Esophagus squamous epithelium (tissue), 5 donors: ENCODE data around the gene CRYBG2. TPM values are rescaled to one million over a fixed set of nuclear protein-coding genes. Genes with fewer than 3 reads are reported as not detected.
"Not testable (repeated sequence)": the region's sequence is repeated elsewhere in the genome, so short reads cannot be mapped to it uniquely, and the experiment has no call there.

ENCODE experiments used
- DNase-seq: peaks from one replicate; lab custom pipeline; 2025; lab: John Stamatoyannopoulos, UW
- H3K27ac ChIP-seq, 4 donors: fragments of 200-600 bp; sonication (generic); one replicate each; pipeline ENCODE4 v1.5.1; 2016 to 2019; ENCODE audit warnings: mild to moderate bottlenecking in 1 of 4
- H3K27me3 ChIP-seq, 4 donors: fragments of 200-600 bp; sonication (generic); 1 replicate in 3 of 4; 2 replicates in 1 of 4; pipeline versions ENCODE4 v1.5.1 to v1.6.0; 2017 to 2021; ENCODE audit warnings: antibody characterized with exemption in 1 of 4
- H3K36me3 ChIP-seq, 3 donors: fragments of 200-600 bp; sonication (generic); one replicate each; pipeline ENCODE4 v1.5.1; 2016 to 2019
- H3K4me1 ChIP-seq, 3 donors: fragments of 200-600 bp; sonication (generic); one replicate each; pipeline ENCODE4 v1.5.1; 2017 to 2019
- H3K4me3 ChIP-seq, 4 donors: fragments of 200-600 bp; sonication (generic); 1 replicate in 3 of 4; 2 replicates in 1 of 4; pipeline ENCODE4 v1.5.1; 2016 to 2019; ENCODE audit warnings: mild to moderate bottlenecking in 2 of 4, moderate library complexity in 1 of 4
- H3K9me3 ChIP-seq, 3 donors: fragments of 200-600 bp; sonication (generic); one replicate each; pipeline ENCODE4 v1.5.1; 2016 to 2019
- CTCF ChIP-seq, 6 experiments: fragments of 450-650 bp in 4 of 6; fragments of 200-600 bp in 2 of 6; sonication (generic) in 2 of 6; IDR thresholded peaks; one replicate each; pipeline ENCODE4 v1.5.1; 2016 to 2019; ENCODE audit warnings: antibody characterized with exemption in 6 of 6, mild to moderate bottlenecking in 4 of 6, moderate library complexity in 4 of 6
- POLR2A ChIP-seq, 4 donors: fragments of 450-650 bp; IDR thresholded peaks; one replicate each; pipeline ENCODE4 v1.6.1; 2017; ENCODE audit warnings: antibody characterized with exemption in 4 of 4, mild to moderate bottlenecking in 4 of 4, moderate library complexity in 3 of 4
- WGBS, 2 donors: methylation state at CpG; one replicate each; pipeline ENCODE4 v1.1.5; 2018; 5-methylcytosine and 5-hydroxymethylcytosine counted together
- intact Hi-C: fragments of 100-400 bp; cut with DNase I; formaldehyde crosslinking; loops from one replicate; pipeline ENCODE4 v1.15.0; 2022
- total RNA-seq, 4 donors: library from RNA; depleted of rRNA; stranded (reverse); fragments of >200 nt; gene quantifications; one replicate each; pipeline ENCODE4 v1.1.0, GENCODE V29; 2016
- donor health status: DM: yes; HTN: yes; CAD: no.

CRYBG2 gene
- total RNA-seq, 4 donors from 2014 or later: 35.8 to 305 (median 122) TPM

GRCh38 chr1:26297791-26298124 lies 56.2 kb downstream of the CRYBG2 start:
- no peak for DNase-seq
- peaks cover 0 to 12% (median 0%) of the 10 kb centered on the region in 3 donors for H3K4me1 ChIP-seq
- H3K4me3 ChIP-seq: no peak overlapping the region
- intact Hi-C loops: no loop called here
- H3K9me3 ChIP-seq: no peaks in the 10 kb centered on the region
- H3K27me3 ChIP-seq: no peaks in the 10 kb centered on the region
- no peak overlapping the region for H3K27ac ChIP-seq
- H3K36me3 ChIP-seq: peaks cover 0 to 17% (median 0%) of the 10 kb centered on the region in 3 donors
- TF ChIP-seq POLR2A (IDR thresholded peaks at IDR 0.05): no peak
- TF ChIP-seq CTCF (IDR thresholded peaks at IDR 0.05): no peak
- WGBS, 2 donors: 64 to 86% methylated on average over 2 of the region's 6 CpGs

- TF ChIP-seq POLR2A (IDR thresholded peaks at IDR 0.05) (no peak), CTCF (IDR thresholded peaks at IDR 0.05) (no peak)
- H3K36me3 ChIP-seq: peaks cover 0 to 17% (median 0%) of the 10 kb centered on the region in 3 donors
- no peak overlapping the region for H3K27ac ChIP-seq
- peaks cover 0 to 12% (median 0%) of the 10 kb centered on the region in 3 donors for H3K4me1 ChIP-seq
- WGBS, 2 donors: 94% methylated on average over 3 of the region's 12 CpGs; no CpG with 5 or more reads in 1 of the 2 donors
- intact Hi-C loops: no loop called here
- DNase-seq: no peak
- H3K4me3 ChIP-seq: no peak overlapping the region
- no peaks in the 10 kb centered on the region for H3K9me3 ChIP-seq
- no peaks in the 10 kb centered on the region for H3K27me3 ChIP-seq
Measured at GRCh38 chr1:26297057-26297790, 56.7 kb downstream of the CRYBG2 start.

DNA sequence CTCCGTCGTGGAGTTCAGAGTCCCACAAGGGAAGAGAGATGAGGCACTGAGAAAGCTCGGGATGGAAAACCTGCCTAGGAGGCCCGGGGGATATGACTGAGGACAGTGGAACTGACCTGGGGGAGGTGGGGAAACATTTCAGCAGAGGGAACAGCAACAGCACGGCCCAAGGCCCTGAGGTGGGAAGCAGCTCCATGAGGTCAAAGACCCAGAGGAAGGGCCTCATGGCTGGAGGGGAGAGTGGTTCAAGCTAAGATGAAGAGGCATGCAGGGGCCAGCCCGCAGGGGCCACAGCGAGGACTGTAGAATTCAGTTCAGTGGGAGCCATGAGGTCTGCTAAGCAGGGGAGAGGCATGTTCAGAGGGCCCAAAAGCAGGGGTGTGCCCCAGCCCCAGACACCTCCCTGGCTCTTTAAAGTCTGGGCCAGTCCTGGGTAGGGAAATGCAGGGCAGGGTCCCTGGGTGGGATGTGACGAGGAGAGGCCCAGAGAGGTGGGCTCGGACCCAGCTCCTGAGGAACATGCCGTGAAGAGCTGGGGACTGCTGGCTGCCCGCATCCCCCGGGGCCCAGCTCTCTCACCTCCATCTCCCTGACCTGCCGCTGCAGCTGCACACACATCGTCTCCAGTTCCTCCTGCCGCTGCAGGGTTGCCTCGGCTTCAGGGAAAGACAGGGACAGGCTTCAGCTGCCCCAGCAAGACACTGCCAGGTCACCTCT lies 57.4 kb downstream of the CRYBG2 start:
- 77 to 80% methylated on average over 7 to 14 of the region's 16 CpGs for whole genome bisulfite sequencing, 2 donors
- no peak overlapping the region for H3K4me3 ChIP-seq
- H3K4me1 ChIP-seq: peaks cover 0 to 17% (median 0%) of the 10 kb centered on the region in 3 donors
- H3K36me3 ChIP-seq: peaks cover 0 to 17% (median 0%) of the 10 kb centered on the region in 3 donors
- no peak for DNase-seq
- H3K27me3 ChIP-seq: no peaks in the 10 kb centered on the region
- no peak for TF ChIP-seq POLR2A (IDR thresholded peaks at IDR 0.05)
- no peak for TF ChIP-seq CTCF (IDR thresholded peaks at IDR 0.05)
- intact Hi-C loops: no loop called here
- no peak overlapping the region for H3K27ac ChIP-seq
- no peaks in the 10 kb centered on the region for H3K9me3 ChIP-seq

- 87 to 89% methylated on average over 21 to 22 of the region's 22 CpGs for WGBS, 2 donors
- intact Hi-C loops: no loop called here
- DNase-seq: no peak
Measured at GRCh38 chr1:26295194-26296138, 58.5 kb downstream of the CRYBG2 start.

GRCh38 chr1:26293911-26294463 lies 59.9 kb downstream of the CRYBG2 start:
- DNase-seq: no peak
- Histone ChIP-seq H3K4me1 (peaks cover 5 to 42% (median 11%) of the 10 kb centered on the region in 3 donors), H3K27me3 (no peaks in the 10 kb centered on the region), H3K9me3 (no peaks in the 10 kb centered on the region), H3K27ac (no peak overlapping the region), H3K4me3 (no peak overlapping the region), H3K36me3 (peaks cover 0 to 17% (median 0%) of the 10 kb centered on the region in 3 donors)
- 82 to 96% methylated on average over 5 to 6 of the region's 11 CpGs for WGBS, 2 donors
- no peak for TF ChIP-seq POLR2A (IDR thresholded peaks at IDR 0.05)
- TF ChIP-seq CTCF (IDR thresholded peaks at IDR 0.05): no peak
- intact Hi-C loops: no loop called here

More at GRCh38 chr1:26295194-26296138, 58.5 kb downstream of the CRYBG2 start:
- no peak overlapping the region for H3K4me3 ChIP-seq
- TF ChIP-seq POLR2A (IDR thresholded peaks at IDR 0.05): no peak
- H3K4me1 ChIP-seq: peaks cover 0 to 28% (median 0%) of the 10 kb centered on the region in 3 donors
- no peaks in the 10 kb centered on the region for H3K9me3 ChIP-seq
- H3K36me3 ChIP-seq: peaks cover 0 to 17% (median 0%) of the 10 kb centered on the region in 3 donors
- no peak overlapping the region for H3K27ac ChIP-seq
- H3K27me3 ChIP-seq: no peaks in the 10 kb centered on the region

DNA sequence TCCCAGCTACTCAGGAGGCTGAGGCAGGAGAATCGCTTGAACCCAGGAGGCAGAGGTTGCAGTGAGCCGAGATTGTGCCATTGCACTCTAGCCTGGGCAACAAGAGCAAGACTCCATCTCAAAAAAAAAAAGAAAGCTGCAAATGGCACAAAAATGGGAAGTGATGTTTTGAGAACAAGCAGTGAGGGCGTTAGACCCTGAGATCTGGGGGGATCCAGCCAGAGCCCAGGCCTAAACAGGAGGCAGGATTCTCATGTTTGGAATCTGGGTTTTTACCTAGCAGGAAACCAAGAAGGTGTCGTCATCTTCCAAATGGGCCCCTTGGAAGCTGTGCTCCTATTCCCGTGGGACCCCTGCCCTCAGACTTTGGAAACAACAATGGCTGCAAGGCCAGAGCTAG lies 61.2 kb downstream of the CRYBG2 start:
- H3K9me3 ChIP-seq, DNase-seq, H3K27ac ChIP-seq, intact Hi-C loops, H3K27me3 ChIP-seq, H3K4me3 ChIP-seq: not testable (repeated sequence)
- peaks cover 0 to 17% (median 0%) of the 10 kb centered on the region in 3 donors for H3K36me3 ChIP-seq
- WGBS, 2 donors: 77 to 92% methylated on average over 4 of the region's 5 CpGs
- H3K4me1 ChIP-seq: peaks cover 15 to 43% (median 18%) of the 10 kb centered on the region in 3 donors
